ENCODE results near the gene RWDD4.
A peak's percentile ranks its signal among the peaks of the same experiment; 100 is the strongest.

The RWDD4 gene

GRCh38 chr4:183659029-183659871 is at the start of gene RWDD4, which contains the start of gene TRAPPC11:
TSS of gene RWDD4 (minus strand) at chr4:183659185. CDS start at chr4:183658952, 233 bp downstream.
TSS of gene TRAPPC11 (plus strand) at chr4:183659293. CDS start at chr4:183663868, 4,575 bp downstream.
- DNase-seq, result peak; percentile 96

GRCh38 chr4:183702492-183702891 is 43.5 kb upstream of the RWDD4 start:
- DNase-seq, result no peak

- no peak for DNase-seq
These were observed 41.4 kb upstream of the RWDD4 start for GRCh38 chr4:183700407-183700806.

- no peak for DNase-seq
These were observed 39.9 kb upstream of the RWDD4 start for GRCh38 chr4:183698909-183699308.

- DNase-seq, result no peak
These were observed 32.9 kb upstream of the RWDD4 start for GRCh38 chr4:183691897-183692296.

- DNase-seq, result no peak
These were observed 32.0 kb upstream of the RWDD4 start for GRCh38 chr4:183691006-183691405.

- no peak for DNase-seq
These were observed 29.2 kb upstream of the RWDD4 start for GRCh38 chr4:183688216-183688615.

- no peak for DNase-seq
These were observed 27.5 kb upstream of the RWDD4 start for GRCh38 chr4:183686461-183686860.

- no peak for DNase-seq
These were observed 22.1 kb upstream of the RWDD4 start for GRCh38 chr4:183681119-183681518.

GRCh38 chr4:183675625-183676024 is 16.6 kb upstream of the RWDD4 start:
- no peak for DNase-seq

- DNase-seq, result no peak
These were observed 15.2 kb upstream of the RWDD4 start for GRCh38 chr4:183674153-183674552.

GRCh38 chr4:183670960-183671555 is 12.1 kb upstream of the RWDD4 start:
- DNase-seq, result no peak

- no peak for DNase-seq
These were observed 11.3 kb upstream of the RWDD4 start for GRCh38 chr4:183670251-183670650.

- no peak for DNase-seq
These were observed 7.1 kb upstream of the RWDD4 start for GRCh38 chr4:183666088-183666487.

GRCh38 chr4:183659872-183660242 is 872 bp upstream of the RWDD4 start:
- no peak for DNase-seq

GRCh38 chr4:183658362-183659028 is 490 bp downstream of the RWDD4 start:
- peak; percentile 6 for DNase-seq

GRCh38 chr4:183657564-183657963 is 1.4 kb downstream of the RWDD4 start:
- DNase-seq, result no peak

- DNase-seq, result no peak
These were observed 13.7 kb downstream of the RWDD4 start for GRCh38 chr4:183645326-183645725.

- no peak for DNase-seq
These were observed 19.7 kb downstream of the RWDD4 start for GRCh38 chr4:183639291-183639690.

- DNase-seq, result no peak
These were observed 20.5 kb downstream of the RWDD4 start for GRCh38 chr4:183638436-183638835.

- no peak for DNase-seq
These were observed 21.5 kb downstream of the RWDD4 start for GRCh38 chr4:183637461-183637860.

- no peak for DNase-seq
These were observed 22.1 kb downstream of the RWDD4 start for GRCh38 chr4:183636923-183637322.

- DNase-seq, result no peak
These were observed 22.5 kb downstream of the RWDD4 start for GRCh38 chr4:183636503-183636902.

GRCh38 chr4:183635741-183636140 is 23.2 kb downstream of the RWDD4 start:
- no peak for DNase-seq

Data from stimulated activated naive CD4-positive, alpha-beta T cell treated with Interleukin-2 at 50 U/mL for 16 hours (primary cell).